ENCODE measurements around the gene FAM151B.
"Not testable (repeated sequence)": the region's sequence is repeated elsewhere in the genome, so short reads cannot be mapped to it uniquely, and the experiment has no call there.

FAM151B gene

GRCh38 chr5:80466669-80467485 is 21.0 kb upstream of the FAM151B start:
- peaks cover 3% of the 10 kb centered on the region; the same call in 1 of the 2 replicates for H3K36me3 ChIP-seq (ENCODE audit: low read length)
- no peaks in the 10 kb centered on the region for H3K27me3 ChIP-seq (ENCODE audit: low read length)
- H3K9me2 ChIP-seq (replicated peaks; ENCODE audit: insufficient read depth, low read length), result no peaks in the 10 kb centered on the region
- TF ChIP-seq, protein P1, sequence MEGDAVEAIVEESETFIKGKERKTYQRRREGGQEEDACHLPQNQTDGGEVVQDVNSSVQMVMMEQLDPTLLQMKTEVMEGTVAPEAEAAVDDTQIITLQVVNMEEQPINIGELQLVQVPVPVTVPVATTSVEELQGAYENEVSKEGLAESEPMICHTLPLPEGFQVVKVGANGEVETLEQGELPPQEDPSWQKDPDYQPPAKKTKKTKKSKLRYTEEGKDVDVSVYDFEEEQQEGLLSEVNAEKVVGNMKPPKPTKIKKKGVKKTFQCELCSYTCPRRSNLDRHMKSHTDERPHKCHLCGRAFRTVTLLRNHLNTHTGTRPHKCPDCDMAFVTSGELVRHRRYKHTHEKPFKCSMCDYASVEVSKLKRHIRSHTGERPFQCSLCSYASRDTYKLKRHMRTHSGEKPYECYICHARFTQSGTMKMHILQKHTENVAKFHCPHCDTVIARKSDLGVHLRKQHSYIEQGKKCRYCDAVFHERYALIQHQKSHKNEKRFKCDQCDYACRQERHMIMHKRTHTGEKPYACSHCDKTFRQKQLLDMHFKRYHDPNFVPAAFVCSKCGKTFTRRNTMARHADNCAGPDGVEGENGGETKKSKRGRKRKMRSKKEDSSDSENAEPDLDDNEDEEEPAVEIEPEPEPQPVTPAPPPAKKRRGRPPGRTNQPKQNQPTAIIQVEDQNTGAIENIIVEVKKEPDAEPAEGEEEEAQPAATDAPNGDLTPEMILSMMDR (IDR thresholded peaks at IDR 0.05; ENCODE audit: insufficient read depth, low read length, poor library complexity, severe bottlenecking), result no peak
- no peak for TF ChIP-seq EZH2phosphoT487 (conservative IDR thresholded peaks at IDR 0.05; ENCODE audit: low read length)
- H2AFZ ChIP-seq (ENCODE audit: low read depth, low read length, severe bottlenecking), result no peak overlapping the region
- no peak overlapping the region for H3K27ac ChIP-seq (ENCODE audit: low read depth, low read length)
- H3K4me2 ChIP-seq (ENCODE audit: low read depth, low read length, poor library complexity, severe bottlenecking), result no peak overlapping the region
- H3K79me2 ChIP-seq (ENCODE audit: insufficient read depth, low read length), result no peaks in the 10 kb centered on the region
- H3K4me3 ChIP-seq (ENCODE audit: insufficient read depth, low read length, poor library complexity, severe bottlenecking), result no peak overlapping the region
- H4K20me1 ChIP-seq (ENCODE audit: low read depth, low read length), result no peaks in the 10 kb centered on the region
- H3F3A ChIP-seq (ENCODE audit: insufficient read depth), result no peaks in the 10 kb centered on the region
- H3K9ac ChIP-seq (ENCODE audit: low read length), result no peak overlapping the region
- H3K9me3 ChIP-seq (ENCODE audit: insufficient read depth, low read length), result peaks cover 7% of the 10 kb centered on the region; the same call in 1 of the 2 replicates

DNA sequence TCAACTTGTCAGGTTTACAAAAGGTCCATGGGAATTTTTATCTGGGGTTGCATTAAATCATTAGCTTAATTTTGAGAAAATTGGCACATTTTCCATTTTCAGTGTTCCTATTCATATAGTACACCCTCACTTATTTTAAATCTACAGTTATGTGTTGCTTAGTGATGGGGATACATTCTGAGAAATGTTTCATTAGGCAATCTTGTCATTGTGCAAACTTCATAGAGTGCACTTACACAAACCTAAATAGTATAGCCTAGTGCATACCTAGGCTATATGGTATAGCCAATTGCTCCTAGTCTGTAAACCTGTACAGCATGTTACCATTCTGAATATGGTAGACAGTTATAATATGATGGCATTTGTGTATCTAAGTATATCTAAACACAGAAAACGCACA is 19.8 kb upstream of the FAM151B start:
- H3K9ac ChIP-seq (ENCODE audit: low read length), result no peak overlapping the region
- H4K20me1 ChIP-seq (ENCODE audit: low read depth, low read length), result no peaks in the 10 kb centered on the region
- no peak overlapping the region for H3K27ac ChIP-seq (ENCODE audit: low read depth, low read length)
- H3K36me3 ChIP-seq (ENCODE audit: low read length), result peaks cover 3% of the 10 kb centered on the region; the same call in 1 of the 2 replicates
- no peaks in the 10 kb centered on the region for H3K9me2 ChIP-seq (replicated peaks; ENCODE audit: insufficient read depth, low read length)
- H3K4me2 ChIP-seq (ENCODE audit: low read depth, low read length, poor library complexity, severe bottlenecking), result no peak overlapping the region
- H3K27me3 ChIP-seq (ENCODE audit: low read length), result no peaks in the 10 kb centered on the region
- no peak overlapping the region for H3K4me3 ChIP-seq (ENCODE audit: insufficient read depth, low read length, poor library complexity, severe bottlenecking)
- TF ChIP-seq, protein P1 (IDR thresholded peaks at IDR 0.05; ENCODE audit: insufficient read depth, low read length, poor library complexity, severe bottlenecking), result no peak
- peaks cover 6% of the 10 kb centered on the region; the same call in 1 of the 2 replicates for H3K9me3 ChIP-seq (ENCODE audit: insufficient read depth, low read length)
- H3K79me2 ChIP-seq (ENCODE audit: insufficient read depth, low read length), result no peaks in the 10 kb centered on the region
- H2AFZ ChIP-seq (ENCODE audit: low read depth, low read length, severe bottlenecking), result no peak overlapping the region
- H3F3A ChIP-seq (ENCODE audit: insufficient read depth), result no peaks in the 10 kb centered on the region

- H2AFZ ChIP-seq (ENCODE audit: low read depth, low read length, severe bottlenecking); H3K9me2 ChIP-seq (replicated peaks; ENCODE audit: insufficient read depth, low read length); H3K79me2 ChIP-seq (ENCODE audit: insufficient read depth, low read length); H3K4me3 ChIP-seq (ENCODE audit: insufficient read depth, low read length, poor library complexity, severe bottlenecking); H3K27me3 ChIP-seq (ENCODE audit: low read length); H3K9ac ChIP-seq (ENCODE audit: low read length); H3F3A ChIP-seq (ENCODE audit: insufficient read depth); H3K27ac ChIP-seq (ENCODE audit: low read depth, low read length); H3K4me2 ChIP-seq (ENCODE audit: low read depth, low read length, poor library complexity, severe bottlenecking); H4K20me1 ChIP-seq (ENCODE audit: low read depth, low read length); H3K9me3 ChIP-seq (ENCODE audit: insufficient read depth, low read length): not testable (repeated sequence)
- peaks cover 14% of the 10 kb centered on the region; the same call in 1 of the 2 replicates for H3K36me3 ChIP-seq (ENCODE audit: low read length)
Observed at GRCh38 chr5:80470631-80471030, 17.3 kb upstream of the FAM151B start.

GRCh38 chr5:80474929-80475328 is 13.0 kb upstream of the FAM151B start:
- Histone ChIP-seq H3K9ac (ENCODE audit: low read length) (no peak overlapping the region), H3K36me3 (ENCODE audit: low read length) (peaks cover 14% of the 10 kb centered on the region; the same call in 1 of the 2 replicates), H3K27ac (ENCODE audit: low read depth, low read length) (no peak overlapping the region), H3K4me2 (ENCODE audit: low read depth, low read length, poor library complexity, severe bottlenecking) (no peak overlapping the region), H3K4me3 (ENCODE audit: insufficient read depth, low read length, poor library complexity, severe bottlenecking) (no peak overlapping the region), H3K27me3 (ENCODE audit: low read length) (no peaks in the 10 kb centered on the region), H4K20me1 (ENCODE audit: low read depth, low read length) (no peaks in the 10 kb centered on the region), H3K9me2 (replicated peaks; ENCODE audit: insufficient read depth, low read length) (no peaks in the 10 kb centered on the region), H3K79me2 (ENCODE audit: insufficient read depth, low read length) (no peaks in the 10 kb centered on the region), H2AFZ (ENCODE audit: low read depth, low read length, severe bottlenecking) (no peak overlapping the region), H3F3A (ENCODE audit: insufficient read depth) (no peaks in the 10 kb centered on the region), H3K9me3 (ENCODE audit: insufficient read depth, low read length) (peaks cover 3% of the 10 kb centered on the region; the same call in 1 of the 2 replicates)
- TF ChIP-seq, protein P1 (IDR thresholded peaks at IDR 0.05; ENCODE audit: insufficient read depth, low read length, poor library complexity, severe bottlenecking), result no peak
- TF ChIP-seq EZH2phosphoT487 (conservative IDR thresholded peaks at IDR 0.05; ENCODE audit: low read length), result no peak

Measured in SU-DHL-6 (cell line).